Fibroblast of skin of back (primary cell): ENCODE results near the gene IGF2.

Source experiments
- DNase-seq: peaks from one replicate; pipeline ENCODE4 v3.0.0-alpha.2; 2013

The IGF2 gene

GRCh38 chr11:2169626-2170570 is 30.7 kb upstream of the IGF2 start:
- DNase-seq: no peak

GRCh38 chr11:2169005-2169378 is 29.8 kb upstream of the IGF2 start:
- no peak for DNase-seq

GRCh38 chr11:2168286-2169004 is 29.3 kb upstream of the IGF2 start:
- no peak for DNase-seq

- DNase-seq: no peak
Observed at GRCh38 chr11:2167141-2168045, 28.2 kb upstream of the IGF2 start.

GRCh38 chr11:2166091-2166851 is 27.1 kb upstream of the IGF2 start:
- peak; percentile 8 for DNase-seq

- no peak for DNase-seq
Observed at GRCh38 chr11:2165571-2165970, 26.4 kb upstream of the IGF2 start.

DNA sequence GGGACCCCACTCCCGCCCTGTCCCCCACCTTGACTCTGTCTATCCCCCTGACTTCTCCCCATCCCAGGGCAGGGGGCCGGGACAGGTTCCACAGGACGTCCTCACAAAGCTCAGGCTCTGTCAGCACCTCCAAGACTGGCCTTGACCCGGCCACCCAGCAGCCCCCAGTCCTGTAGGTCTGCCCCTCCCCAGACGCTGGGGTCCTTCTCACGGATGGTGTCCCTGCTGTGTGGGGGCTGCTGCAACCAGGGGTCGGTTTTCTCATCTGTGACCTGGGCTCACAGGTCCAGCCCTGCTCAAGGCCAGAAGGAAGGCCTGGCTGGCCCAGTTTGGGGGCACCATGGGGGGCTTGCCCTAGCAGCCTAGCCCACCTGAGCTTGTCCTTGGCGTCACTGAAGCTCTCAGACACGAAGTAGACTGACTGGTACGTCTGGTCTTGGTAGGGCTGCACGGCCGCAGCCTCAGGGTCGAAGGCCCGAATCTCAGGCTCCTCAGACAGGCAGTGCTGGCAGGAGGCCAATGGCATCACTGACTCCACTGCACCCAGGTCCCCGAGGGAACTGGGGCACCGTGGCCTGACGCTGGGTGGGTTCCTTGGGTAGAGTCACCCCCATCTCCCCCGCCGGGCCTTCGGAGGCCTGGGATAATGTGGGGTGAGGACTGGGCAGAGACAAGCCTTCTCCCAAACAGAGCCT is 25.8 kb upstream of the IGF2 start:
- DNase-seq: no peak

GRCh38 chr11:2164081-2164480 is 24.9 kb upstream of the IGF2 start:
- no peak for DNase-seq

- no peak for DNase-seq
Observed at GRCh38 chr11:2163428-2163978, 24.3 kb upstream of the IGF2 start.

DNA sequence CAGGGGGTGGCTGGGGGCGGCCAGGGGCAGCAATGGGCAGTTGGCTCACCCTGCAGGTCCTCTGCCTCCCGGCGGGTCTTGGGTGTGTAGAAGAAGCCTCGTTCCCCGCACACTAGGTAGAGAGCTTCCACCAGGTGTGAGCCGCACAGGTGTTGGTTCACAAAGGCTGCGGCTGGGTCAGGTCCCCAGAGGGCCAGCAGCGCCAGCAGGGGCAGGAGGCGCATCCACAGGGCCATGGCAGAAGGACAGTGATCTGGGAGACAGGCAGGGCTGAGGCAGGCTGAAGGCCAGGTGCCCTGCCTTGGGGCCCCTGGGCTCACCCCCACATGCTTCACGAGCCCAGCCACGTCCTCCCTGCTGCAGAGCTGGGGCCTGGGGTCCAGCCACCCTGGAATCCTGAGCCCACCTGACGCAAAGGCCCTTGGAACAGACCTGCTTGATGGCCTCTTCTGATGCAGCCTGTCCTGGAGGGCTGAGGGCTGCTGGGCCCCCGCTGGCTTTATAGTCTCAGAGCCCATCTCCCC is 21.6 kb upstream of the IGF2 start, which contains the start of gene INS:
Gene INS (minus strand): TSS at position 474 of the 524 bp plus-strand sequence. CDS start 238 bp downstream, at position 236.
- DNase-seq: no peak

DNA sequence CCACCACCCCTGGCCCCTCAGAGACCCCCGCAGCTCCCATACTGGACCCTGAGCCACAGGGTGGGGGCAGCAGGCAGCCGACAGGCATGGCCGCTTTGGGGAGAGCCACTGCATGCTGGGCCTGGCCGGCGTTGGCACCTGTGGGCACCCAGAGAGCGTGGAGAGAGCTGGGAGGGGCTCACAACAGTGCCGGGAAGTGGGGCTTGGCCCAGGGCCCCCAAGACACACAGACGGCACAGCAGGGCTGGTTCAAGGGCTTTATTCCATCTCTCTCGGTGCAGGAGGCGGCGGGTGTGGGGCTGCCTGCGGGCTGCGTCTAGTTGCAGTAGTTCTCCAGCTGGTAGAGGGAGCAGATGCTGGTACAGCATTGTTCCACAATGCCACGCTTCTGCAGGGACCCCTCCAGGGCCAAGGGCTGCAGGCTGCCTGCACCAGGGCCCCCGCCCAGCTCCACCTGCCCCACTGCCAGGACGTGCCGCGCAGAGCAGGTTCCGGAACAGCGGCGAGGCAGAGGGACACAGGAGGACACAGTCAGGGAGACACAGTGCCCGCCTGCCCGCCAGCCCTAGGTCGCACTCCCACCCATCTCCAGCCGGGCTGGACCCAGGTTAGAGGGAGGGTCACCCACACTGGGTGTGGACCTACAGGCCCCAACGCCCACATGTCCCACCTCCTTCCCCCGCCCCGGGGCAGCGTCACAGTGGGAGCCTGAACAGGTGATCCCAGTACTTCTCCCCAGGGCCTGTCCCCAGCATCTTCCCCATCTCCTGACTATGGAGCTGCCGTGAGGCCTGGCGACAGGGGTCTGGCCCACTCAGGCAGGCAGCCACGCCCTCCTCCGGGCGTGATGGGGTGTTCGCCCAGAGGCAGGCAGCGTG is 20.6 kb upstream of the IGF2 start:
- no peak for DNase-seq

GRCh38 chr11:2158966-2159365 is 19.8 kb upstream of the IGF2 start:
- DNase-seq: no peak

DNA sequence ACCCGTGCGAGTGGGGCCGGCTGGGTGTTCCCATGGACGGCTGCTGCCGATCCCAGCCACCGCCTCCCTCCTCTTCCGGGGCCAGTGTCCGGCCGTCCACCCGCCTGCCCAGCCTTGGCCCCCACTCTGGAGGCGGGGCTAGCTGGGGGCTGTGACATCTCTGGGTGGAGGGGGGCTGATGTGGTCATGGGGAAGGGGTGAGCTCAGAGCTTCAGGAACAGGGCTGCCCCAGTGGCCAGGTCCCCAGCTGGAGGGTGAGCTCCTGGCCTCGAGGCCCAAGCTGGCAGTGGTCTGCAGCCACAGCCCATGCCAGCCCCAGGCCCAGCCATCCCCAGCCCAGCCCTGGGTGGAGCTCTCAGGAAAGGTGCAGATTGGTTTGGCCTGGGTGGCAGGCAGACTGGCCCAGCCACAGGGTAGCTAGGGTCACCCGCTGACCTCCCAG is 19.1 kb upstream of the IGF2 start:
- no peak for DNase-seq

GRCh38 chr11:2157294-2158040 is 18.3 kb upstream of the IGF2 start:
- no peak for DNase-seq

- peak; percentile 38 for DNase-seq
Observed at GRCh38 chr11:2156416-2157182, 17.4 kb upstream of the IGF2 start.

- DNase-seq: no peak
Observed at GRCh38 chr11:2155511-2155910, 16.3 kb upstream of the IGF2 start.

DNA sequence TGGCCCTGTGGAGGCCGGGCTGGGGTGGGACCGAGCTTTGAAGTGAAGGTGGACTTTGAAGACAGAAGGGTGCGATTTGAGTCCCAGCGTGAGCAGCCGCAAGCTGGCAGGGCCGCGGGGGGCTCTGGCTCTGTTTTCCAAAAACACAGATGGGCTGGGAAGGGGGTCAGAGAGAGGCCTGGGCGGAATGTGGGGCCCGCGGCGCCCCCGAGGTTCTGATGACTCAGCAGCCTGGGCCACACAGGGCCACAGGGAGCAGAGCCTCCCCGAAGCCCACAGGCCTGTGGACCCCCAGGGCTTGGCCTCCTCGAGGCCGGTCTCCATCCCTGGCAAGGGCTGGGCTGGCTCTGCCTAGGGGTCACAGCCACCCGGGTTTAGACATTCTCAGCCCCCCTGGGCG is 15.7 kb upstream of the IGF2 start:
- DNase-seq: no peak

- no peak for DNase-seq
Observed at GRCh38 chr11:2154195-2154585, 15.0 kb upstream of the IGF2 start.
